ENCODE results near the gene TMUB1. TPM values are rescaled to one million over a fixed set of nuclear protein-coding genes. Genes with fewer than 3 reads are reported as not detected.

Gene TMUB1
- total and polyA plus RNA-seq, 8 donors, result 12.7 to 86.8 (median 63.6) TPM

DNA sequence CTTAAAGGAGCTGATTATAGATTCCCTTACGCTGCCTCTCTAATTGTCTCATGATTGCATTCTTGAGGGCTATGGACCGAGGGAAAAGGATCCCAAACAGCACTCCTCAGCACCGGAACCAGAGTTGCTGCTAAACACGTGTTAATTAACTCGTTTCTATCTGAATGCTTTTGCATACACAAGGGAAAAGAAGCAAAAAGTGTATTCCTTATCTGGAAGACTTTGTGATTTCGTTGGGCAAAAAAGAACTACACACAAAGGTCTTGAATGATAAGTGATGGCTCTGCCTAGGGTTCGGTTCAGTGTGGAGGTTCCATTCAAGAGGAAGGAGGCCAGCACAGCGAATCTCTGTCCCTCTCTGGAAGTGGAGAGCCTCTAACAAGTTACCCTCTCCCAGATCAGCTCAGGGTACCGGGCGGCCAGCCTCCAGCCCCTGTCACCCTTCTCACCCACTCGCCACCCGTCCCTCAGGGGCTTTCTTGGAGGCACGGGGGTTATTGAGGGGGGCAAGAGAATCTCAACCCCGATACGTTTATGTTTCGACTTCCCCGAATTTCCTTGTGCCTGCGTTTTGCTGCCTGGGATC, 24.4 kb downstream of the TMUB1 start:
- 3 to 6% (median 4%) methylated on average over 18 of the region's 18 CpGs for WGBS, 5 donors
- Histone ChIP-seq H3K4me1 (peaks cover 55 to 66% (median 60%) of the 10 kb centered on the region in 4 donors), H3K27me3 (no peaks in the 10 kb centered on the region)

DNA sequence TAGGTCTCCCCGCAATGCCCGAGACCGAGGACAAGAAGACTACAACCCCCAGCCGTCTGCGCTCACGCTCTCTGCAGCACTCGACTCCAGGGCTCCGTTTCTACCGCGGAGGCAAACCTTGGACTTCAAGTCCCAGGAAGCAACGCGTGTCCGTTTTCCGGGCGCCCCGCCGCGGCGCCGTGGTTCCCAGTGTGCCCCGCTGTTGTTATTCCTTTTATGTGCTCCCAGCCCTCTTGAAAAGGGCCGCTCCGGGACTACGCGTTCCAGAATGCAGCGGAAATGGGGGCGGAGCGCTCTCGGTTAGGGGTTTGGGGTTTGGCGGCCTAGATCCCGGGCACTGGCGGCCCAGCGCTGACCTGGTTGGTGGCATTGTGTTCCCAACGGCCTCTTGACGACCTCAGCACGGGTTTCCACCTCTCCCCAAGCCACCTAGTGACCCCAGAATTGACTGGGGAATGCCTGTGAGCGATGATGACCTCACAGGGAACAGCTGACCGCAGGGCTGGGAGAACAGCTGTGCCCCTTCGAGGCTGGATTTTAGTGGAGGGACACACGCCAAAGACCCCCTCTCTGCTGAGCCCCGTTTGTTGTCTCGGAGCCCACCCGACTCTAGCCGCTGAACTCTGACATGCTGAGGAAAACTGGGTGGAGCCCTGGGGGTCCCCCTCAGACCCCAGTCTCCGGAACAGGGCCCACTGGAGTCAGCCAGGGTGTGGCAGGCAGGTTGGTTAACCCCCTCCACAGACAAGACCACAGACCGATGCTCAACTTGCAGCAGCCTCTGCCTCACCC, 25.1 kb downstream of the TMUB1 start:
- Histone ChIP-seq H3K27me3 (no peaks in the 10 kb centered on the region), H3K36me3 (peaks cover 4 to 24% (median 10%) of the 10 kb centered on the region in 4 donors), H3K9me3 (no peaks in the 10 kb centered on the region), H3K27ac (peak overlapping the region; percentile 91 to 97 (median 96)), H3K4me1 (peaks cover 48 to 60% (median 54%) of the 10 kb centered on the region in 4 donors), H3K4me3 (peak overlapping the region; percentile 69 to 94 (median 82))
- intact Hi-C loops (cut with DNase I; ENCODE audit: low total_unique reads), result no loop called here
- peak; percentile 99 to 100 for DNase-seq
- WGBS, 5 donors, result 0 to 2% (median 1%) methylated on average over 21 to 46 of the region's 46 CpGs
- TF ChIP-seq, protein P1, sequence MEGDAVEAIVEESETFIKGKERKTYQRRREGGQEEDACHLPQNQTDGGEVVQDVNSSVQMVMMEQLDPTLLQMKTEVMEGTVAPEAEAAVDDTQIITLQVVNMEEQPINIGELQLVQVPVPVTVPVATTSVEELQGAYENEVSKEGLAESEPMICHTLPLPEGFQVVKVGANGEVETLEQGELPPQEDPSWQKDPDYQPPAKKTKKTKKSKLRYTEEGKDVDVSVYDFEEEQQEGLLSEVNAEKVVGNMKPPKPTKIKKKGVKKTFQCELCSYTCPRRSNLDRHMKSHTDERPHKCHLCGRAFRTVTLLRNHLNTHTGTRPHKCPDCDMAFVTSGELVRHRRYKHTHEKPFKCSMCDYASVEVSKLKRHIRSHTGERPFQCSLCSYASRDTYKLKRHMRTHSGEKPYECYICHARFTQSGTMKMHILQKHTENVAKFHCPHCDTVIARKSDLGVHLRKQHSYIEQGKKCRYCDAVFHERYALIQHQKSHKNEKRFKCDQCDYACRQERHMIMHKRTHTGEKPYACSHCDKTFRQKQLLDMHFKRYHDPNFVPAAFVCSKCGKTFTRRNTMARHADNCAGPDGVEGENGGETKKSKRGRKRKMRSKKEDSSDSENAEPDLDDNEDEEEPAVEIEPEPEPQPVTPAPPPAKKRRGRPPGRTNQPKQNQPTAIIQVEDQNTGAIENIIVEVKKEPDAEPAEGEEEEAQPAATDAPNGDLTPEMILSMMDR (IDR thresholded peaks at IDR 0.05), result peak in 1 of 7 experiments; percentile 15
- TF ChIP-seq POLR2A (IDR thresholded peaks at IDR 0.05) (peak in 1 of 4 donors; percentile 73), POLR2AphosphoS5 (IDR thresholded peaks at IDR 0.05) (peak; percentile 78 to 91 (median 86)), EP300 (IDR thresholded peaks at IDR 0.05) (no peak)

More for the DNA sequence above, 24.4 kb downstream of the TMUB1 start:
- H3K36me3 ChIP-seq, result peaks cover 3 to 18% (median 7%) of the 10 kb centered on the region in 4 donors
- TF ChIP-seq, protein P1 (IDR thresholded peaks at IDR 0.05), result no peak
- no peak for TF ChIP-seq POLR2A (IDR thresholded peaks at IDR 0.05)
- TF ChIP-seq POLR2AphosphoS5 (IDR thresholded peaks at IDR 0.05), result no peak
- no peak for TF ChIP-seq EP300 (IDR thresholded peaks at IDR 0.05)
- H3K27ac ChIP-seq, result peak overlapping the region; percentile 91 to 97 (median 96)
- no peak for DNase-seq
- no peaks in the 10 kb centered on the region for H3K9me3 ChIP-seq
- intact Hi-C loops (cut with DNase I; ENCODE audit: low total_unique reads), result no loop called here
- H3K4me3 ChIP-seq, result peak overlapping the region; percentile 69 to 94 (median 82)

DNA sequence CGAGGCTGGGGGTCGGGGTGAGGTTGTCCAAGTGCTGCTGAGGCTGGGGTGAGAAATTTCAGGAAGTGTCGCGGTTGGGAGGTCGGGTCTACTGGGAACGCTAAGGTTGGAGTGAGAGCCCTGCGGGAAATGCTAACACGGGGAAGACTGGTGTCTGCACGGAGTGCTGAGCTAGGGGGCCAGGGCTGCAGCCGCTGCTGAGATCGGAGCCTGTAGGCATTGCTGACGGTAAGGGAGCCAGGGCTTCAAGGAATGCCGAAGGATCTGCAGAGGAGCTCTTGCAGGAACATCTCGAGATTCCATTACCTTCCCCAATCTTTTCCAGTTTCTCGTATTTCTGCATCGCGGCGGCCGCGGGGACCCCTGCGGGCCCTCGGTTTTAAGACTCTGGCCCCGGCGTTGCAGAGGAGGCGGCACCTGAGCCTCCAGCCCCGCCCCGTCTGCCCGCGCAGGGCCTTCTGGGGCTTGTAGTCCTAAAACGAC, 25.7 kb downstream of the TMUB1 start, which contains the start of gene CDK5:
TSS of gene CDK5 (minus strand) at position 392 of the 483 bp plus-strand sequence. CDS start at position 343, 49 bp downstream.
- Histone ChIP-seq H3K27me3 (no peaks in the 10 kb centered on the region), H3K4me1 (peaks cover 42 to 53% (median 48%) of the 10 kb centered on the region in 4 donors), H3K4me3 (peak within 1 kb of the TSS; percentile 69 to 94 (median 82)), H3K36me3 (peaks cover 4 to 24% (median 12%) of the 10 kb centered on the region in 4 donors), H3K9me3 (no peaks in the 10 kb centered on the region), H3K27ac (peak within 1 kb of the TSS; percentile 91 to 97 (median 96))
- DNase-seq, result no peak
- 0 to 1% (median 0%) methylated on average over 26 to 30 of the region's 30 CpGs for WGBS, 5 donors
- TF ChIP-seq, protein P1 (IDR thresholded peaks at IDR 0.05), result no peak
- TF ChIP-seq POLR2AphosphoS5 (IDR thresholded peaks at IDR 0.05) (no peak), EP300 (IDR thresholded peaks at IDR 0.05) (no peak), POLR2A (IDR thresholded peaks at IDR 0.05) (no peak)
- intact Hi-C loops (cut with DNase I; ENCODE audit: low total_unique reads), result no loop called here
